Measurements from ENCODE around the gene ANO3. TPM values are rescaled to one million over a fixed set of nuclear protein-coding genes. Genes with fewer than 3 reads are reported as not detected.

The ANO3 gene
- total and polyA plus RNA-seq, 2 experiments from 2014 or later: not detected

GRCh38 chr11:26556582-26556981 is 224.7 kb downstream of the ANO3 start:
- no peaks in the 10 kb centered on the region for H3K9me3 ChIP-seq (ENCODE audit: low read depth)
- H3K27me3 ChIP-seq: no peaks in the 10 kb centered on the region
- no peak for TF ChIP-seq CTCF (IDR thresholded peaks at IDR 0.05; ENCODE audit: low read depth, low read length)
- H3K4me1 ChIP-seq (ENCODE audit: low read depth): no peaks in the 10 kb centered on the region
- no peak for DNase-seq (ENCODE audit: low read depth in 1 of 2, low spot score in 1 of 2)
- H3K36me3 ChIP-seq: no peaks in the 10 kb centered on the region
- no peak overlapping the region for H3K27ac ChIP-seq
- H3K4me3 ChIP-seq: no peak overlapping the region

DNA sequence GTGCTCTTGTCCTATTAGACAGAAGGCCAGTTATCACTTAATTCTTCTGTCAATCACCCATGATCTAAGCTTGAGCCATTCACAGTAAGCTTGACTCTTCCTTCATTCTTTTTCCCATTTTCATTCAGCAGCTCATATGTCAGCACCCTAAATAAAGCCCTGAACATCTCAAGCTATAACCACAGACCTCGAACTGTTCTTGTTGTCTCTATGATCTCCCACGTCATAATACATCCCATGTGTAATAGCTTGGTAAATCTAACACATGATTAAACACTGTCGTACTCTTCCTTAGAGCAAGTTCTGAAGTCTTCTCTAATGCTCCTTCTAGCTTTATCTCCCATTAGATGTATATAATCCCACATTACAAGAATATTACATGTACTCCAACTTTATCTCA is 225.7 kb downstream of the ANO3 start:
- Histone ChIP-seq H3K27me3 (no peaks in the 10 kb centered on the region), H3K9me3 (ENCODE audit: low read depth) (no peaks in the 10 kb centered on the region), H3K36me3 (no peaks in the 10 kb centered on the region), H3K27ac (no peak overlapping the region), H3K4me1 (ENCODE audit: low read depth) (no peaks in the 10 kb centered on the region), H3K4me3 (no peak overlapping the region)
- no peak for DNase-seq (ENCODE audit: low read depth in 1 of 2, low spot score in 1 of 2)
- TF ChIP-seq CTCF (IDR thresholded peaks at IDR 0.05; ENCODE audit: low read depth, low read length): no peak

DNA sequence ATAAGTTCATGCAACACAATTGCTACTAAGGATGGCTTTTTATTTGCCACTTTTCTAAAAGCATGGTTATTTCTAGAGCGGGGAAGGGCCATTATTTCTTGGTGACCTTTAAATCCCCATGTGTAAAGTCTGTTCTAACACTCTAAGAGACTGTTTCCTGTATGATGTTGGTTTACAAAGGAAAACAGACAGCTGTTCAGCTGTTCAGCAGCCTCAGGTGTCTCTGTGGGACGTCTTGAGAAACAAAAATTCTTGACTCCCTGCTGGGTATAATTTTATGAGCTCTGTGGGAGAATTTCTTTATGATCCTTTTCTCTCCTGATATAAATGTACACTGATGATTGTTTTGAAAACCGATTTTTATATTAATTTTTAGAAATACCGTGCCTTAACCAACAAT is 226.3 kb downstream of the ANO3 start:
- no peak for TF ChIP-seq CTCF (IDR thresholded peaks at IDR 0.05; ENCODE audit: low read depth, low read length)

GRCh38 chr11:26569646-26570045 is 237.7 kb downstream of the ANO3 start:
- Histone ChIP-seq H3K4me3 (no peak overlapping the region), H3K27ac (no peak overlapping the region), H3K9me3 (ENCODE audit: low read depth) (no peaks in the 10 kb centered on the region), H3K4me1 (ENCODE audit: low read depth) (no peaks in the 10 kb centered on the region), H3K27me3 (no peaks in the 10 kb centered on the region), H3K36me3 (no peaks in the 10 kb centered on the region)
- DNase-seq (ENCODE audit: low read depth in 1 of 2, low spot score in 1 of 2): no peak
- no peak for TF ChIP-seq CTCF (IDR thresholded peaks at IDR 0.05; ENCODE audit: low read depth, low read length)

More for the DNA sequence above, 226.3 kb downstream of the ANO3 start:
- Histone ChIP-seq H3K27me3 (no peaks in the 10 kb centered on the region), H3K4me3 (no peak overlapping the region), H3K4me1 (ENCODE audit: low read depth) (no peaks in the 10 kb centered on the region), H3K9me3 (ENCODE audit: low read depth) (no peaks in the 10 kb centered on the region), H3K36me3 (no peaks in the 10 kb centered on the region), H3K27ac (no peak overlapping the region)
- no peak for DNase-seq (ENCODE audit: low read depth in 1 of 2, low spot score in 1 of 2)

GRCh38 chr11:26571861-26572654 is 240.1 kb downstream of the ANO3 start, which contains the start of gene MUC15:
Gene MUC15 (minus strand): TSS chr11:26572263. CDS start chr11:26567094, 5,169 bp downstream.
- H3K27ac ChIP-seq: no peak within 1 kb of the TSS

More at GRCh38 chr11:26571861-26572654, 240.1 kb downstream of the ANO3 start, which contains the start of gene MUC15:
- no peaks in the 10 kb centered on the region for H3K36me3 ChIP-seq
- no peak for TF ChIP-seq CTCF (IDR thresholded peaks at IDR 0.05; ENCODE audit: low read depth, low read length)
- H3K27me3 ChIP-seq: no peaks in the 10 kb centered on the region
- DNase-seq (ENCODE audit: low read depth in 1 of 2, low spot score in 1 of 2): no peak
- no peak within 1 kb of the TSS for H3K4me3 ChIP-seq
- no peaks in the 10 kb centered on the region for H3K4me1 ChIP-seq (ENCODE audit: low read depth)
- H3K9me3 ChIP-seq (ENCODE audit: low read depth): no peaks in the 10 kb centered on the region
